GM12872 (cell line): ENCODE measurements around the gene ARL4D.

Source experiments
- CTCF ChIP-seq: IDR thresholded peaks from 3 replicates; pipeline ENCODE4 v1.5.1; 2011; ENCODE audit warnings: low read depth, mild to moderate bottlenecking, low read length, moderate library complexity; ENCODE audit not compliant: insufficient read depth

ARL4D gene

GRCh38 chr17:43382776-43383175 lies 16.0 kb upstream of the ARL4D start:
- TF ChIP-seq CTCF: no peak

- TF ChIP-seq CTCF: no peak
Observed at GRCh38 chr17:43383372-43383771, 15.4 kb upstream of the ARL4D start.

GRCh38 chr17:43383826-43384475 lies 14.8 kb upstream of the ARL4D start:
- TF ChIP-seq CTCF: no peak

GRCh38 chr17:43384476-43384862 lies 14.3 kb upstream of the ARL4D start:
- TF ChIP-seq CTCF: no peak

GRCh38 chr17:43385046-43385831 lies 13.6 kb upstream of the ARL4D start:
- TF ChIP-seq CTCF: no peak

- no peak for TF ChIP-seq CTCF
Observed at GRCh38 chr17:43388359-43389045, 10.3 kb upstream of the ARL4D start.
